Hepatocyte (in vitro differentiated cells): ENCODE data around the gene BUD13.

ENCODE experiments used
- EZH2 ChIP-seq: fragments of 200-600 bp; sonication (generic); IDR thresholded peaks from 2 replicates; pipeline ENCODE4 v1.6.1; 2016; ENCODE audit warnings: antibody characterized with exemption, mild to moderate bottlenecking, borderline replicate concordance
- EZH2phosphoT487 ChIP-seq: fragments of 200-600 bp; sonication (generic); IDR thresholded peaks from one replicate; pipeline ENCODE4 v1.6.1; 2018; ENCODE audit warnings: antibody characterized with exemption, mild to moderate bottlenecking, low read depth, moderate library complexity; ENCODE audit not compliant: unreplicated experiment, severe bottlenecking
- TF ChIP-seq, protein P1 (sequence below): fragments of 200-600 bp; sonication (generic); IDR thresholded peaks from 2 replicates; pipeline ENCODE4 v1.5.1; 2016; ENCODE audit warnings: antibody characterized with exemption, mild to moderate bottlenecking; ENCODE audit not compliant: poor library complexity

- TF ChIP-seq EZH2phosphoT487 (no peak), EZH2 (no peak)
- TF ChIP-seq, protein P1, sequence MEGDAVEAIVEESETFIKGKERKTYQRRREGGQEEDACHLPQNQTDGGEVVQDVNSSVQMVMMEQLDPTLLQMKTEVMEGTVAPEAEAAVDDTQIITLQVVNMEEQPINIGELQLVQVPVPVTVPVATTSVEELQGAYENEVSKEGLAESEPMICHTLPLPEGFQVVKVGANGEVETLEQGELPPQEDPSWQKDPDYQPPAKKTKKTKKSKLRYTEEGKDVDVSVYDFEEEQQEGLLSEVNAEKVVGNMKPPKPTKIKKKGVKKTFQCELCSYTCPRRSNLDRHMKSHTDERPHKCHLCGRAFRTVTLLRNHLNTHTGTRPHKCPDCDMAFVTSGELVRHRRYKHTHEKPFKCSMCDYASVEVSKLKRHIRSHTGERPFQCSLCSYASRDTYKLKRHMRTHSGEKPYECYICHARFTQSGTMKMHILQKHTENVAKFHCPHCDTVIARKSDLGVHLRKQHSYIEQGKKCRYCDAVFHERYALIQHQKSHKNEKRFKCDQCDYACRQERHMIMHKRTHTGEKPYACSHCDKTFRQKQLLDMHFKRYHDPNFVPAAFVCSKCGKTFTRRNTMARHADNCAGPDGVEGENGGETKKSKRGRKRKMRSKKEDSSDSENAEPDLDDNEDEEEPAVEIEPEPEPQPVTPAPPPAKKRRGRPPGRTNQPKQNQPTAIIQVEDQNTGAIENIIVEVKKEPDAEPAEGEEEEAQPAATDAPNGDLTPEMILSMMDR, result no peak
Observed at GRCh38 chr11:116733043-116733755, 39.6 kb downstream of the BUD13 start.
